Parathyroid adenoma (tissue), 2 donors: ENCODE measurements around the gene FBXL17.

Source experiments
- H2AFZ ChIP-seq: fragments of 300-600 bp; sonication (generic); one replicate; pipeline ENCODE4 v1.7.0; 2017; ENCODE audit warnings: antibody characterized with exemption, mild to moderate bottlenecking
- H3K27ac ChIP-seq: fragments of 300-600 bp; sonication (generic); one replicate; pipeline ENCODE4 v1.7.0; 2017
- H3K27me3 ChIP-seq: fragments of 300-600 bp; sonication (generic); one replicate; pipeline ENCODE4 v1.7.0; 2017; ENCODE audit warnings: low read length; ENCODE audit not compliant: control insufficient read depth, insufficient read depth
- H3K36me3 ChIP-seq: fragments of 300-600 bp; sonication (generic); one replicate; pipeline ENCODE4 v1.7.0; 2017; ENCODE audit warnings: low read length; ENCODE audit not compliant: control insufficient read depth, insufficient read depth
- H3K4me1 ChIP-seq: fragments of 300-600 bp; sonication (generic); one replicate; pipeline ENCODE4 v1.7.0; 2017; ENCODE audit warnings: control low read depth
- H3K4me2 ChIP-seq: fragments of 300-600 bp; sonication (generic); one replicate; pipeline ENCODE4 v1.7.0; 2017; ENCODE audit warnings: low read length
- H3K4me3 ChIP-seq: fragments of 300-600 bp; sonication (generic); one replicate; pipeline ENCODE4 v1.7.0; 2017; ENCODE audit warnings: low read depth, low read length
- H3K79me2 ChIP-seq: fragments of 300-600 bp; sonication (generic); one replicate; pipeline ENCODE4 v1.7.0; 2017; ENCODE audit warnings: control low read depth
- H3K9ac ChIP-seq: fragments of 300-600 bp; sonication (generic); one replicate; pipeline ENCODE4 v1.7.0; 2017; ENCODE audit warnings: mild to moderate bottlenecking
- H3K9me3 ChIP-seq: fragments of 300-600 bp; sonication (generic); one replicate; pipeline ENCODE4 v1.7.0; 2017; ENCODE audit warnings: low read length; ENCODE audit not compliant: control insufficient read depth
- CTCF ChIP-seq: fragments of 300-600 bp; sonication (generic); IDR thresholded peaks from one replicate; pipeline ENCODE4 v1.7.0; 2017; ENCODE audit warnings: antibody characterized with exemption, mild to moderate bottlenecking
- donor health status: primary hyperparathyroidism.

The FBXL17 gene

DNA sequence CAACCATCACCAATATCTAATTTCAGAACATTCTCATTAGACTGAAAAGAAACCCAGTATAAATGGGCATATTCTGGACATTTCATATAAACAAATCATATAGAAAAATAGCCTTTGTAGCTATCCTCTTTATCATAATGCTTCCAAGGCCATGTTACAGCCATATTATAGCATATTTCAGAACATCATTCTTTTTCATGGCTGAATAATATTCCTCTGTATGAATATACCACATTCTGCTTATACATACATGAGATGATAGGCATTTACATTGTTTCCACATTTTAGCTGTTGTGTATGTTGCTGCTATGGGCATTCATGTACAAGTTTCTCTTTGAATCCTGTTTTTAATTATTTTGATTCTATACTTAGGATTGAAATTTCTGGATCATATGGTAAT is 167.0 kb downstream of the FBXL17 start:
- H3K4me1 ChIP-seq = no peaks in the 10 kb centered on the region
- H3K4me3 ChIP-seq = no peak overlapping the region
- no peak overlapping the region for H3K9ac ChIP-seq
- TF ChIP-seq CTCF = no peak
- H3K4me2 ChIP-seq = no peak overlapping the region
- H2AFZ ChIP-seq = no peak overlapping the region
- no peaks in the 10 kb centered on the region for H3K79me2 ChIP-seq
- no peak overlapping the region for H3K27ac ChIP-seq
- no peaks in the 10 kb centered on the region for H3K36me3 ChIP-seq
- H3K27me3 ChIP-seq = no peaks in the 10 kb centered on the region
- H3K9me3 ChIP-seq = no peaks in the 10 kb centered on the region

DNA sequence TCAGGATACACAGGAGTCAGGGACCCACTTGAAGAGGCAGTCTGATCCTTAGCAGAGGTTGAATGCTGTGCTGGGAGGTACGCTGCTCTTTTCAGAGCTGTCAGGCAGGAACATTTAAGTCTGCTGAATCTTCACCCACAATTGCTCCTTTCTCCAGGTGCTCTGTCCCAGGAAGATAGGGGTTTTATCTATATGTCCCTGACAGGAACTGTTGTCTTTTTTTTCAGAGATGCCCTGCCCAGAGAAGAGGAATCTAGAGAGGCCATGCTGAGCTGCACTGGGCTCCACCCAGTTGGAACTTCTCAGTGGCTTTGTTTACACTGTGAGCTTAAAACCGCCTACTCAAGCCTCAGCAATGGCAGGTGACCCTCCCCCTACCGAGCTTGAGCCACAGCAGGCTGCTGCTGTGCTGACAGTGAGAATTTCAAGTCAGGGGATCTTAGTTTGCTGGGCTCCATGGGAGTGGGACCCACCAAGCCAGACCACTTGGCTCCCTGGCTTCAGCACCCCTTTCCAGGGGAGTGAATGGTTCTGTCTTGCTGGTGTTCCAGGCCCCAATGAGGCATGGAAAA is 169.0 kb downstream of the FBXL17 start:
- Histone ChIP-seq H2AFZ (no peak overlapping the region), H3K79me2 (no peaks in the 10 kb centered on the region), H3K4me2 (no peak overlapping the region), H3K9ac (no peak overlapping the region), H3K9me3 (no peaks in the 10 kb centered on the region), H3K27ac (no peak overlapping the region), H3K36me3 (no peaks in the 10 kb centered on the region), H3K4me1 (no peaks in the 10 kb centered on the region), H3K4me3 (no peak overlapping the region), H3K27me3 (no peaks in the 10 kb centered on the region)
- TF ChIP-seq CTCF = no peak

GRCh38 chr5:108206707-108207106 is 175.2 kb downstream of the FBXL17 start:
- Histone ChIP-seq H3K4me1 (no peaks in the 10 kb centered on the region), H3K27ac (no peak overlapping the region), H3K4me3 (no peak overlapping the region), H3K9me3 (no peaks in the 10 kb centered on the region), H3K4me2 (no peak overlapping the region), H3K79me2 (no peaks in the 10 kb centered on the region), H3K36me3 (no peaks in the 10 kb centered on the region), H3K27me3 (no peaks in the 10 kb centered on the region), H2AFZ (no peak overlapping the region), H3K9ac (no peak overlapping the region)
- no peak for TF ChIP-seq CTCF

DNA sequence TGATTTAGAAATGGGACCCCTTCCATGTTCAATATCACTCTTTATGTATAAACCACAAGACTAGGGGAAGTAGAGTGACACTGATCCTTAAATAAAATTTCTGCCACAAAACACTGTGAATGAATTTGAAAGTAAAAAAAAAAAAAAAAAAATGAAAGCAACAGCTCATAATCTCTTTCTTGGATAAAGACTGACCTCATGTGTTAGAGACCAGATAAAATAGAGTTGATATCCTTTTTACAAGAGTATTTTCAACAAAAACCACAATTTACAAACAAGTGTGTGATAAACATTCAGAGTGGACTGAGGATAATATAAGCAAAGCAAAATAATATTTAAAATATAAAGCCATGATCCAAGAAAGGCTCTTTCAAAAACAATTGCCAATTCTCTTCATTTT is 180.2 kb downstream of the FBXL17 start:
- no peaks in the 10 kb centered on the region for H3K9me3 ChIP-seq
- no peak overlapping the region for H3K4me3 ChIP-seq
- H3K79me2 ChIP-seq = no peaks in the 10 kb centered on the region
- H3K27me3 ChIP-seq = no peaks in the 10 kb centered on the region
- no peak for TF ChIP-seq CTCF
- H2AFZ ChIP-seq = no peak overlapping the region
- H3K27ac ChIP-seq = no peak overlapping the region
- H3K4me1 ChIP-seq = peaks cover 5% of the 10 kb centered on the region
- no peak overlapping the region for H3K9ac ChIP-seq
- H3K4me2 ChIP-seq = no peak overlapping the region
- H3K36me3 ChIP-seq = no peaks in the 10 kb centered on the region

GRCh38 chr5:108196276-108196675 is 185.6 kb downstream of the FBXL17 start:
- Histone ChIP-seq H3K4me3 (no peak overlapping the region), H3K27ac (no peak overlapping the region), H3K27me3 (no peaks in the 10 kb centered on the region), H2AFZ (no peak overlapping the region), H3K36me3 (no peaks in the 10 kb centered on the region), H3K9me3 (no peaks in the 10 kb centered on the region), H3K4me2 (no peak overlapping the region), H3K9ac (no peak overlapping the region), H3K4me1 (peaks cover 5% of the 10 kb centered on the region), H3K79me2 (no peaks in the 10 kb centered on the region)
- TF ChIP-seq CTCF = no peak
